ENCODE data around the gene TECR. TPM values are rescaled to one million over a fixed set of nuclear protein-coding genes. Genes with fewer than 3 reads are reported as not detected.
A peak's percentile ranks its signal among the peaks of the same experiment; 100 is the strongest.

The TECR gene
- total and polyA plus RNA-seq, 9 of the 15 experiments (the other 6 are each of a cell fraction or from before 2014, with no cell fraction given), result 29.3 to 211 (median 81.4) TPM

DNA sequence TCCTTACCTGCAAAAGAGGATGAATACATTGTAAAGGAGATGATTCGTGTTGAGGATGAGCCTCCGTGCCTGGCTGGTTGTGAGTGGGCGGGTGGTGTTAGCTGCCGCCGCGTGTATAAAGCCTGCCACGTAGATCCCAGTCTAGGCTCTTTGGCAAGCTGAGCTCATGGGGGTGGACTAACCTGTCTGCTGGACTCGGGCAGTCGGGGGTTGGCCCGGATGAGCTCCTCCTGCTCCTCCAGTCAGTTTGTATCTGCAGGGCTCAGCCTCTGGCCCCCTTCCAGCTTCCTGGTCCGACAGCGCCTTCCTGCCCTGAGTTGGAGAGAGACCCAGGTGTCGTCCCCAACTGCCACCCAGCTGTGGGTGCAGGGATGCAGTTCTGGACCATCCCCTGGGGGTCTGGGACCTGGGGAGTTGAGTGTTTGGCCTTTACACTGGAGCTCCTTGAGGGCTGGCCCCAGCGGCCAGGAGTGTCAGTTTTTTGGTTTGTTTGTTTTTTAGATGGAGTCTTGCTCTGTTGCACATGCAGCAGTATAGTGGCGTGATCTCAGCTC is 20.9 kb downstream of the TECR start (continued):
- TF ChIP-seq, protein P1, sequence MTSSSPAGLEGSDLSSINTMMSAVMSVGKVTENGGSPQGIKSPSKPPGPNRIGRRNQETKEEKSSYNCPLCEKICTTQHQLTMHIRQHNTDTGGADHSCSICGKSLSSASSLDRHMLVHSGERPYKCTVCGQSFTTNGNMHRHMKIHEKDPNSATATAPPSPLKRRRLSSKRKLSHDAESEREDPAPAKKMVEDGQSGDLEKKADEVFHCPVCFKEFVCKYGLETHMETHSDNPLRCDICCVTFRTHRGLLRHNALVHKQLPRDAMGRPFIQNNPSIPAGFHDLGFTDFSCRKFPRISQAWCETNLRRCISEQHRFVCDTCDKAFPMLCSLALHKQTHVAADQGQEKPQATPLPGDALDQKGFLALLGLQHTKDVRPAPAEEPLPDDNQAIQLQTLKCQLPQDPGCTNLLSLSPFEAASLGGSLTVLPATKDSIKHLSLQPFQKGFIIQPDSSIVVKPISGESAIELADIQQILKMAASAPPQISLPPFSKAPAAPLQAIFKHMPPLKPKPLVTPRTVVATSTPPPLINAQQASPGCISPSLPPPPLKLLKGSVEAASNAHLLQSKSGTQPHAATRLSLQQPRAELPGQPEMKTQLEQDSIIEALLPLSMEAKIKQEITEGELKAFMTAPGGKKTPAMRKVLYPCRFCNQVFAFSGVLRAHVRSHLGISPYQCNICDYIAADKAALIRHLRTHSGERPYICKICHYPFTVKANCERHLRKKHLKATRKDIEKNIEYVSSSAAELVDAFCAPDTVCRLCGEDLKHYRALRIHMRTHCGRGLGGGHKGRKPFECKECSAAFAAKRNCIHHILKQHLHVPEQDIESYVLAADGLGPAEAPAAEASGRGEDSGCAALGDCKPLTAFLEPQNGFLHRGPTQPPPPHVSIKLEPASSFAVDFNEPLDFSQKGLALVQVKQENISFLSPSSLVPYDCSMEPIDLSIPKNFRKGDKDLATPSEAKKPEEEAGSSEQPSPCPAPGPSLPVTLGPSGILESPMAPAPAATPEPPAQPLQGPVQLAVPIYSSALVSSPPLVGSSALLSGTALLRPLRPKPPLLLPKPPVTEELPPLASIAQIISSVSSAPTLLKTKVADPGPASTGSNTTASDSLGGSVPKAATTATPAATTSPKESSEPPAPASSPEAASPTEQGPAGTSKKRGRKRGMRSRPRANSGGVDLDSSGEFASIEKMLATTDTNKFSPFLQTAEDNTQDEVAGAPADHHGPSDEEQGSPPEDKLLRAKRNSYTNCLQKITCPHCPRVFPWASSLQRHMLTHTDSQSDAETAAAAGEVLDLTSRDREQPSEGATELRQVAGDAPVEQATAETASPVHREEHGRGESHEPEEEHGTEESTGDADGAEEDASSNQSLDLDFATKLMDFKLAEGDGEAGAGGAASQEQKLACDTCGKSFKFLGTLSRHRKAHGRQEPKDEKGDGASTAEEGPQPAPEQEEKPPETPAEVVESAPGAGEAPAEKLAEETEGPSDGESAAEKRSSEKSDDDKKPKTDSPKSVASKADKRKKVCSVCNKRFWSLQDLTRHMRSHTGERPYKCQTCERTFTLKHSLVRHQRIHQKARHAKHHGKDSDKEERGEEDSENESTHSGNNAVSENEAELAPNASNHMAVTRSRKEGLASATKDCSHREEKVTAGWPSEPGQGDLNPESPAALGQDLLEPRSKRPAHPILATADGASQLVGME (CRISPR knock-in tag; IDR thresholded peaks at IDR 0.05), result no peak
- TF ChIP-seq NR2C2 (CRISPR knock-in tag; IDR thresholded peaks at IDR 0.05) (no peak), NR2C2 (tag; IDR thresholded peaks at IDR 0.05) (no peak), GTF2F1 (IDR thresholded peaks at IDR 0.05; ENCODE audit: low read depth, low read length) (no peak), BHLHE40 (IDR thresholded peaks at IDR 0.05; ENCODE audit: low read length) (no peak), TEAD2 (tag; IDR thresholded peaks at IDR 0.05) (no peak), THRB (CRISPR knock-in tag; conservative IDR thresholded peaks at IDR 0.05) (no peak), ZFP30 (CRISPR knock-in tag; IDR thresholded peaks at IDR 0.05; ENCODE audit: borderline replicate concordance) (no peak), CBX3 (IDR thresholded peaks at IDR 0.05; ENCODE audit: borderline replicate concordance in 1 of 2, low read length in 2 of 2) (no peak), PRDM10 (IDR thresholded peaks at IDR 0.05; ENCODE audit: partially characterized antibody) (peak; percentile 38), ZNF695 (CRISPR knock-in tag; IDR thresholded peaks at IDR 0.05) (no peak), SMARCE1 (IDR thresholded peaks at IDR 0.05) (no peak), RCOR1 (IDR thresholded peaks at IDR 0.05; ENCODE audit: borderline replicate concordance in 1 of 2, low read depth in 2 of 2, low read length in 2 of 2) (peak in 1 of 2 experiments; percentile 46; a peak in 1 of 4 replicates)
- TF ChIP-seq, protein P2, sequence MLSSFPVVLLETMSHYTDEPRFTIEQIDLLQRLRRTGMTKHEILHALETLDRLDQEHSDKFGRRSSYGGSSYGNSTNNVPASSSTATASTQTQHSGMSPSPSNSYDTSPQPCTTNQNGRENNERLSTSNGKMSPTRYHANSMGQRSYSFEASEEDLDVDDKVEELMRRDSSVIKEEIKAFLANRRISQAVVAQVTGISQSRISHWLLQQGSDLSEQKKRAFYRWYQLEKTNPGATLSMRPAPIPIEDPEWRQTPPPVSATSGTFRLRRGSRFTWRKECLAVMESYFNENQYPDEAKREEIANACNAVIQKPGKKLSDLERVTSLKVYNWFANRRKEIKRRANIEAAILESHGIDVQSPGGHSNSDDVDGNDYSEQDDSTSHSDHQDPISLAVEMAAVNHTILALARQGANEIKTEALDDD (IDR thresholded peaks at IDR 0.05), result peak; percentile 41; the same call in 1 of the 2 replicates
- TF ChIP-seq, protein P3, sequence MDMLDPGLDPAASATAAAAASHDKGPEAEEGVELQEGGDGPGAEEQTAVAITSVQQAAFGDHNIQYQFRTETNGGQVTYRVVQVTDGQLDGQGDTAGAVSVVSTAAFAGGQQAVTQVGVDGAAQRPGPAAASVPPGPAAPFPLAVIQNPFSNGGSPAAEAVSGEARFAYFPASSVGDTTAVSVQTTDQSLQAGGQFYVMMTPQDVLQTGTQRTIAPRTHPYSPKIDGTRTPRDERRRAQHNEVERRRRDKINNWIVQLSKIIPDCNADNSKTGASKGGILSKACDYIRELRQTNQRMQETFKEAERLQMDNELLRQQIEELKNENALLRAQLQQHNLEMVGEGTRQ (CRISPR knock-in tag; IDR thresholded peaks at IDR 0.05), result no peak
